HepG2 (cell line): ENCODE measurements around the gene TRPV6. TPM values are rescaled to one million over a fixed set of nuclear protein-coding genes. Genes with fewer than 3 reads are reported as not detected.

ENCODE experiments used
- ATAC-seq: fragments of 200-7000 bp; cut with Tn5 transposase; 3 replicates; pipeline ENCODE4 v1.9.1; 2020; ENCODE audit warnings: mild to moderate bottlenecking, moderate library complexity
- BruUV-seq: library from RNA; stranded (reverse); fragments of 400-500 nt; replicated peaks from 2 replicates; lab custom pipeline; 2021; lab: Mats Ljungman, UMichigan
- CTCF ChIA-PET: fragments of 300-600 bp; formaldehyde crosslinking; extraction: SDS; loops from one replicate; lab custom pipeline; 2021; ENCODE audit warnings: low total read pairs, inconsistent platforms, low intra/inter-chr PET ratio; lab: Yijun Ruan, JAX
- POLR2A ChIA-PET: fragments of 350-600 bp; sonication (Branson Sonifier 250); formaldehyde crosslinking; loops from one replicate; lab custom pipeline; 2020; ENCODE audit warnings: antibody characterized with exemption, inconsistent platforms; lab: Yijun Ruan, JAX
- DNase-seq: peaks from one replicate; pipeline ENCODE4 v3.0.0-alpha.2; 2015; ENCODE audit warnings: low spot score
- FAIRE-seq: peaks from 3 replicates; lab custom pipeline; 2011; peaks lifted over from hg19 to GRCh38; lab: Jason Lieb, UNC
- H2AFZ ChIP-seq: one replicate; pipeline ENCODE4 v1.6.1; 2011; ENCODE audit warnings: low read length, inconsistent platforms
- H3K27ac ChIP-seq: fragments of 300-600 bp; 3 replicates; pipeline ENCODE4 v1.8.0; 2011; ENCODE audit warnings: mixed run types, mild to moderate bottlenecking, mixed read lengths, low read length, inconsistent platforms; ENCODE audit not compliant: insufficient read depth; ENCODE audit errors: extremely low read length
- H3K27me3 ChIP-seq, 2 experiments: fragments of 200-600 bp in 1 of 2; 2 replicates in 1 of 2; 3 replicates in 1 of 2; pipeline versions ENCODE4 v1.6.0 to v1.8.0; 2011; ENCODE audit warnings: low read length in 2 of 2, mild to moderate bottlenecking in 2 of 2, moderate library complexity in 2 of 2, inconsistent platforms in 1 of 2; ENCODE audit not compliant: insufficient read depth in 2 of 2, control insufficient read depth in 1 of 2
- H3K36me3 ChIP-seq, 2 experiments: fragments of 200-600 bp in 1 of 2; replicated peaks in 1 of 2; 2 replicates in 1 of 2; 3 replicates in 1 of 2; pipeline versions ENCODE4 v1.5.1 to v1.8.0; 2011; ENCODE audit warnings: low read length in 2 of 2, inconsistent platforms in 1 of 2; ENCODE audit not compliant: insufficient read depth in 2 of 2, control insufficient read depth in 1 of 2
- H3K4me1 ChIP-seq: 2 replicates; pipeline ENCODE4 v1.5.1; 2012; ENCODE audit warnings: low read length, inconsistent platforms; ENCODE audit not compliant: insufficient read depth
- H3K4me2 ChIP-seq: 2 replicates; pipeline ENCODE4 v1.6.0; 2011; ENCODE audit warnings: low read depth, low read length, inconsistent platforms
- H3K4me3 ChIP-seq, 3 experiments: fragments of 200-600 bp in 1 of 3; sonication (generic), shearing (Covaris generic) in 1 of 3; replicated peaks in 1 of 3; 2 replicates each; pipeline ENCODE4 v1.5.1; 2011 to 2016; ENCODE audit warnings: low read length in 3 of 3, inconsistent platforms in 2 of 3, low read depth in 2 of 3, mild to moderate bottlenecking in 2 of 3, control low read depth in 1 of 3, mixed read lengths in 1 of 3; ENCODE audit not compliant: insufficient read depth in 1 of 3
- H3K79me2 ChIP-seq: one replicate; pipeline ENCODE4 v1.6.1; 2011; ENCODE audit warnings: low read length, inconsistent platforms; ENCODE audit not compliant: insufficient read depth
- H3K9ac ChIP-seq: 2 replicates; pipeline ENCODE4 v1.6.0; 2011; ENCODE audit warnings: mild to moderate bottlenecking, low read depth, low read length, inconsistent platforms; ENCODE audit not compliant: insufficient read depth
- H3K9me3 ChIP-seq: 2 replicates; pipeline ENCODE4 v1.5.1; 2012; ENCODE audit warnings: mild to moderate bottlenecking, low read length
- H4K20me1 ChIP-seq: 2 replicates; pipeline ENCODE4 v1.6.0; 2011; ENCODE audit warnings: inconsistent platforms, mild to moderate bottlenecking, low read length, moderate library complexity; ENCODE audit not compliant: insufficient read depth
- DPF2 ChIP-seq: sonication (generic); formaldehyde crosslinking; IDR thresholded peaks from 2 replicates; pipeline ENCODE4 v1.4.0; 2020; ENCODE audit warnings: mild to moderate bottlenecking, low read depth, missing genetic modification reagents, borderline replicate concordance
- JUN ChIP-seq: sonication (generic); formaldehyde crosslinking; IDR thresholded peaks from 2 replicates; pipeline ENCODE4 v1.4.0; 2020; ENCODE audit warnings: mild to moderate bottlenecking, missing genetic modification reagents
- NFKBIZ ChIP-seq: IDR thresholded peaks from 2 replicates; pipeline ENCODE4 v1.6.1; 2018; ENCODE audit warnings: missing genetic modification reagents, missing compliant biosample characterization
- REL ChIP-seq: sonication (generic); formaldehyde crosslinking; conservative IDR thresholded peaks from 2 replicates; pipeline ENCODE4 v1.8.0; 2022; ENCODE audit warnings: mild to moderate bottlenecking, missing genetic modification reagents, moderate library complexity
- RFX3 ChIP-seq: IDR thresholded peaks from 2 replicates; pipeline ENCODE4 v1.6.1; 2016; ENCODE audit warnings: missing biosample characterization, missing genetic modification reagents
- SMYD3 ChIP-seq: sonication (generic); formaldehyde crosslinking; IDR thresholded peaks from 2 replicates; pipeline ENCODE4 v1.8.1; 2023; ENCODE audit warnings: mild to moderate bottlenecking, missing genetic modification reagents
- TEAD3 ChIP-seq: optimal IDR thresholded peaks from 2 replicates; pipeline ENCODE3; 2016; ENCODE audit warnings: borderline replicate concordance
- ZNF17 ChIP-seq: sonication (generic); formaldehyde crosslinking; IDR thresholded peaks from 2 replicates; pipeline ENCODE4 v1.5.0; 2020; ENCODE audit warnings: mild to moderate bottlenecking, missing genetic modification reagents
- ZNF75D ChIP-seq: sonication (generic); formaldehyde crosslinking; IDR thresholded peaks from 2 replicates; pipeline ENCODE4 v1.8.1; 2023; ENCODE audit warnings: missing genetic modification reagents, mild to moderate bottlenecking, borderline replicate concordance
- ZXDC ChIP-seq: sonication (generic); formaldehyde crosslinking; IDR thresholded peaks from 2 replicates; pipeline ENCODE4 v1.5.0; 2020; ENCODE audit warnings: mild to moderate bottlenecking, missing genetic modification reagents
- WGBS: methylation state at CpG from one replicate; pipeline ENCODE4 v1.1.6; 2017; ENCODE audit warnings: low lambda C conversion rate; 5-methylcytosine and 5-hydroxymethylcytosine counted together
- in situ Hi-C: cut with HindIII; loops from 2 replicates; pipeline ENCODE4 v1.10.0; 2017; ENCODE audit warnings: low pct_unique_long_range_greater_than_20kb; ENCODE audit not compliant: extremely low pct_ligation_motif_present
- intact Hi-C: fragments of 100-400 bp; cut with micrococcal nuclease; formaldehyde crosslinking; loops from one replicate; pipeline ENCODE4 v1.10.0; 2022; ENCODE audit not compliant: unreplicated experiment
- polyA plus RNA-seq, 8 experiments: library from polyadenylated mRNA; depleted of rRNA in 3 of 8; stranded (reverse) in 7 of 8; unstranded in 1 of 8; fragments of >200 nt; fragmentation: Illumina TruSeq in 4 of 8; extraction: Trizol in 4 of 8; gene quantifications; 2 replicates each; pipeline versions ENCODE4 v1.2.1 to v1.2.3, GENCODE V29; 2011 to 2016; ENCODE audit warnings: low read depth in 4 of 8, missing spikeins in 1 of 8, mixed read lengths in 1 of 8; ENCODE audit not compliant: insufficient read depth in 1 of 8
- total RNA-seq, 5 experiments: library from RNA; depleted of rRNA; stranded (reverse); fragments of >200 nt; fragmentation: Illumina TruSeq; extraction: Trizol; gene quantifications; 2 replicates each; pipeline ENCODE4 v1.2.3, GENCODE V29; 2016; ENCODE audit warnings: low read depth in 1 of 5
- TF ChIP-seq, protein P1 (sequence below): sonication (generic); formaldehyde crosslinking; IDR thresholded peaks from 2 replicates; pipeline ENCODE4 v1.9.0; 2021; ENCODE audit warnings: missing genetic modification reagents, borderline replicate concordance

The TRPV6 gene
- total and polyA plus RNA-seq, 2 of the 13 experiments (the other 11 are each of a cell fraction or from before 2014, with no cell fraction given): not detected

GRCh38 chr7:142856565-142857245, 28.8 kb downstream of the TRPV6 start (continued):
- TF ChIP-seq, protein P1, sequence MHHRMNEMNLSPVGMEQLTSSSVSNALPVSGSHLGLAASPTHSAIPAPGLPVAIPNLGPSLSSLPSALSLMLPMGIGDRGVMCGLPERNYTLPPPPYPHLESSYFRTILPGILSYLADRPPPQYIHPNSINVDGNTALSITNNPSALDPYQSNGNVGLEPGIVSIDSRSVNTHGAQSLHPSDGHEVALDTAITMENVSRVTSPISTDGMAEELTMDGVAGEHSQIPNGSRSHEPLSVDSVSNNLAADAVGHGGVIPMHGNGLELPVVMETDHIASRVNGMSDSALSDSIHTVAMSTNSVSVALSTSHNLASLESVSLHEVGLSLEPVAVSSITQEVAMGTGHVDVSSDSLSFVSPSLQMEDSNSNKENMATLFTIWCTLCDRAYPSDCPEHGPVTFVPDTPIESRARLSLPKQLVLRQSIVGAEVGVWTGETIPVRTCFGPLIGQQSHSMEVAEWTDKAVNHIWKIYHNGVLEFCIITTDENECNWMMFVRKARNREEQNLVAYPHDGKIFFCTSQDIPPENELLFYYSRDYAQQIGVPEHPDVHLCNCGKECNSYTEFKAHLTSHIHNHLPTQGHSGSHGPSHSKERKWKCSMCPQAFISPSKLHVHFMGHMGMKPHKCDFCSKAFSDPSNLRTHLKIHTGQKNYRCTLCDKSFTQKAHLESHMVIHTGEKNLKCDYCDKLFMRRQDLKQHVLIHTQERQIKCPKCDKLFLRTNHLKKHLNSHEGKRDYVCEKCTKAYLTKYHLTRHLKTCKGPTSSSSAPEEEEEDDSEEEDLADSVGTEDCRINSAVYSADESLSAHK: no peak

GRCh38 chr7:142855756-142856564, 29.6 kb downstream of the TRPV6 start:
- H3K27me3 ChIP-seq: peaks cover 1 to 40% of the 10 kb centered on the region in 2 experiments; a peak in 3 of 5 replicates
- no peaks in the 10 kb centered on the region for H3K9me3 ChIP-seq
- POLR2A ChIA-PET: no interaction called here
- no peak overlapping the region for H2AFZ ChIP-seq
- WGBS: 24% methylated on average over 11 of the region's 12 CpGs
- intact Hi-C loops: loop anchor here (2.0 kb wide), 1 partner anchor 359 kb away; no protein-coding TSS in a partner anchor
- no peak for TF ChIP-seq ZNF75D (CRISPR knock-in tag)
- no peak for TF ChIP-seq ZNF17
- TF ChIP-seq ZXDC (CRISPR knock-in tag): no peak
- no peak for TF ChIP-seq DPF2 (CRISPR knock-in tag)
- no peak for TF ChIP-seq JUN (CRISPR knock-in tag)
- TF ChIP-seq RFX3 (CRISPR knock-in tag): no peak
- TF ChIP-seq REL (CRISPR knock-in tag): no peak
- TF ChIP-seq SMYD3 (CRISPR knock-in tag): no peak
- TF ChIP-seq NFKBIZ (CRISPR knock-in tag): no peak
- no peak for TF ChIP-seq TEAD3 (CRISPR knock-in tag)
- DNase-seq: no peak
- in situ Hi-C loops: no loop called here
- no TSS peak for BruUV-seq
- no peak overlapping the region for H3K4me3 ChIP-seq
- no peaks in the 10 kb centered on the region for H3K4me1 ChIP-seq
- no peaks in the 10 kb centered on the region for H4K20me1 ChIP-seq
- H3K79me2 ChIP-seq: no peaks in the 10 kb centered on the region
- no peaks in the 10 kb centered on the region for H3K36me3 ChIP-seq
- H3K9ac ChIP-seq: no peak overlapping the region
- ATAC-seq: peak; percentile 7; the same call in 1 of the 3 replicates
- H3K4me2 ChIP-seq: no peak overlapping the region
- FAIRE-seq: no peak
- H3K27ac ChIP-seq: no peak overlapping the region
- CTCF ChIA-PET: no interaction called here
